Neural progenitor cell (in vitro differentiated cells): ENCODE data around the gene ALPK1. TPM values are rescaled to one million over a fixed set of nuclear protein-coding genes. Genes with fewer than 3 reads are reported as not detected.

Source experiments
- DNase-seq: peaks from one replicate; pipeline ENCODE4 v3.0.0-alpha.2; 2016; ENCODE audit warnings: low spot score
- H2AFZ ChIP-seq: fragments of 200-600 bp; sonication (generic); replicated peaks from 2 replicates; pipeline ENCODE4 v1.6.1; 2016; ENCODE audit warnings: antibody characterized with exemption
- H3F3A ChIP-seq: fragments of 200-600 bp; sonication (generic); 2 replicates; pipeline ENCODE4 v1.6.1; 2016; ENCODE audit warnings: antibody characterized with exemption, low read depth
- H3K27ac ChIP-seq: fragments of 200-600 bp; sonication (generic); 2 replicates; pipeline ENCODE4 v1.5.1; 2016; ENCODE audit warnings: mild to moderate bottlenecking
- H3K27me3 ChIP-seq: fragments of 200-600 bp; sonication (generic); 2 replicates; pipeline ENCODE4 v1.6.1; 2016; ENCODE audit warnings: mild to moderate bottlenecking, moderate library complexity
- H3K36me3 ChIP-seq: fragments of 200-600 bp; sonication (generic); 2 replicates; pipeline ENCODE4 v1.5.1; 2016
- H3K4me1 ChIP-seq: fragments of 200-600 bp; sonication (generic); 2 replicates; pipeline ENCODE4 v1.6.1; 2016; ENCODE audit warnings: mixed run types
- H3K4me2 ChIP-seq: fragments of 200-600 bp; sonication (generic); 2 replicates; pipeline ENCODE4 v1.6.1; 2016
- H3K4me3 ChIP-seq: fragments of 200-600 bp; sonication (generic); 2 replicates; pipeline ENCODE4 v1.5.1; 2016
- H3K79me2 ChIP-seq: fragments of 200-600 bp; sonication (generic); 2 replicates; pipeline ENCODE4 v1.6.1; 2016; ENCODE audit warnings: low read depth
- H3K9ac ChIP-seq: fragments of 200-600 bp; sonication (generic); 2 replicates; pipeline ENCODE4 v1.6.1; 2016
- H3K9me3 ChIP-seq: fragments of 200-600 bp; sonication (generic); 2 replicates; pipeline ENCODE4 v1.5.1; 2016; ENCODE audit warnings: low read depth
- H4K20me1 ChIP-seq: fragments of 200-600 bp; sonication (generic); 2 replicates; pipeline ENCODE4 v1.6.1; 2016; ENCODE audit warnings: low read depth
- H3K27ac Mint-ChIP-seq: 3 replicates; pipeline ENCODE4 v1.8.0; 2021; ENCODE audit warnings: mixed read lengths
- H3K27me3 Mint-ChIP-seq: 2 replicates; pipeline ENCODE4 v1.8.0; 2022; ENCODE audit warnings: low read depth, mild to moderate bottlenecking, inconsistent platforms, moderate library complexity, mixed read lengths; ENCODE audit not compliant: insufficient read depth
- H3K36me3 Mint-ChIP-seq: 3 replicates; pipeline ENCODE4 v1.8.0; 2021; ENCODE audit warnings: mixed read lengths
- H3K4me1 Mint-ChIP-seq: 3 replicates; pipeline ENCODE4 v1.8.0; 2021; ENCODE audit warnings: mixed read lengths
- H3K4me3 Mint-ChIP-seq: 3 replicates; pipeline ENCODE4 v1.8.0; 2021; ENCODE audit warnings: mild to moderate bottlenecking, moderate library complexity, mixed read lengths
- H3K9me3 Mint-ChIP-seq: 3 replicates; pipeline ENCODE4 v1.8.0; 2020; ENCODE audit warnings: mixed read lengths
- EZH2 ChIP-seq: fragments of 200-600 bp; sonication (generic); IDR thresholded peaks from 2 replicates; pipeline ENCODE4 v1.6.1; 2017; ENCODE audit warnings: antibody characterized with exemption, mild to moderate bottlenecking, moderate library complexity
- EZH2phosphoT487 ChIP-seq: fragments of 200-600 bp; sonication (generic); IDR thresholded peaks from 2 replicates; pipeline ENCODE4 v1.6.1; 2017; ENCODE audit warnings: antibody characterized with exemption
- total RNA-seq: library from RNA; depleted of rRNA; stranded (reverse); fragments of >200 nt; gene quantifications from 2 replicates; pipeline ENCODE4 v1.2.3, GENCODE V29; 2015; ENCODE audit warnings: low replicate concordance
- TF ChIP-seq, protein P1 (sequence below): fragments of 200-600 bp; sonication (generic); IDR thresholded peaks from 2 replicates; pipeline ENCODE4 v1.5.1; 2017; ENCODE audit warnings: antibody characterized with exemption, mild to moderate bottlenecking

ALPK1 gene
- total RNA-seq, 1 donor from 2014 or later: 0.41 TPM

DNA sequence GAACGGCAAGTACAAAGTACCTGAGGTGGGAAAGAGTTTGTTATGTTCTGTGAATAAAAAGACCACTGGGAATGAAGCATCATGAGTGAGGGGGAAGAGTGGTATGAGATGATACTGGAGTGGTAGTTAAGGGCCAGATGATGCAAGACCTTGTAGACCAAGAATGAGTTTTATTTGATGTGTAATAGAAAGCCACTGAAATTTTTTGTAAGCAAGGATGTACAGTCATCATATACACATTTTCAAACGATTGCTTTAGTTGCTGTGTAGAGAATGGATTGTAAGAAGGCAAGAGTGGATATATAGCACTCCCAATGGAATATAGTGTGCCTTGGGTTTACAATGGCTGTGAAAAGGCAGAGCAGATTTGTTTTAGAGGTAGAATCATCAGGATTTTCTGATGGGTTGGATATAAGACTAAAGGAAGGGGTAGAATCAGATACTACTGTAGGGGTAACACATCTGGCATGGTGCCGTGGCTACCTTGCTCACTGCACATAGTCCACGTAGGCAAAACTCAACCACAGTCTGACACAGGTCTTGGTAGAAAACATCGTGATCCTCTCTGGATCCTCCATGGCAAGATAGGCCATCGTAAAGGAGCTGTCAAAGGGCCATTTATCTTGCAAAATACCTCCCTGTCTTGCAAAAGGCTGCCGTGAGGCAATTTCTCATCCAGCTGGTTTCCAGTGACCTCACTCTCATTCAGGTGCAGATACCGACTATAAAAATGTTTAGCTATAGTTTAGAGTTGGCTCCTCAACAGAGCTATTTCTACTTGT lies 26.3 kb upstream of the ALPK1 start:
- Histone ChIP-seq H3F3A (peaks cover 6% of the 10 kb centered on the region), H2AFZ (no peak overlapping the region), H3K4me1 (no peaks in the 10 kb centered on the region), H3K27me3 (no peaks in the 10 kb centered on the region), H3K4me2 (no peak overlapping the region), H4K20me1 (no peaks in the 10 kb centered on the region), H3K36me3 (peaks cover 4% of the 10 kb centered on the region), H3K27ac (no peak overlapping the region), H3K9ac (no peak overlapping the region), H3K79me2 (no peaks in the 10 kb centered on the region), H3K4me3 (no peak overlapping the region), H3K9me3 (no peaks in the 10 kb centered on the region)
- no peak for TF ChIP-seq EZH2
- TF ChIP-seq EZH2phosphoT487: no peak
- TF ChIP-seq, protein P1, sequence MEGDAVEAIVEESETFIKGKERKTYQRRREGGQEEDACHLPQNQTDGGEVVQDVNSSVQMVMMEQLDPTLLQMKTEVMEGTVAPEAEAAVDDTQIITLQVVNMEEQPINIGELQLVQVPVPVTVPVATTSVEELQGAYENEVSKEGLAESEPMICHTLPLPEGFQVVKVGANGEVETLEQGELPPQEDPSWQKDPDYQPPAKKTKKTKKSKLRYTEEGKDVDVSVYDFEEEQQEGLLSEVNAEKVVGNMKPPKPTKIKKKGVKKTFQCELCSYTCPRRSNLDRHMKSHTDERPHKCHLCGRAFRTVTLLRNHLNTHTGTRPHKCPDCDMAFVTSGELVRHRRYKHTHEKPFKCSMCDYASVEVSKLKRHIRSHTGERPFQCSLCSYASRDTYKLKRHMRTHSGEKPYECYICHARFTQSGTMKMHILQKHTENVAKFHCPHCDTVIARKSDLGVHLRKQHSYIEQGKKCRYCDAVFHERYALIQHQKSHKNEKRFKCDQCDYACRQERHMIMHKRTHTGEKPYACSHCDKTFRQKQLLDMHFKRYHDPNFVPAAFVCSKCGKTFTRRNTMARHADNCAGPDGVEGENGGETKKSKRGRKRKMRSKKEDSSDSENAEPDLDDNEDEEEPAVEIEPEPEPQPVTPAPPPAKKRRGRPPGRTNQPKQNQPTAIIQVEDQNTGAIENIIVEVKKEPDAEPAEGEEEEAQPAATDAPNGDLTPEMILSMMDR: no peak
- no peak overlapping the region for H3K27ac Mint-ChIP-seq
- H3K4me1 Mint-ChIP-seq: no peaks in the 10 kb centered on the region
- no peaks in the 10 kb centered on the region for H3K27me3 Mint-ChIP-seq
- no peak for DNase-seq
- no peak overlapping the region for H3K4me3 Mint-ChIP-seq
- peaks cover 4% of the 10 kb centered on the region for H3K9me3 Mint-ChIP-seq
- H3K36me3 Mint-ChIP-seq: peaks cover 23% of the 10 kb centered on the region

DNA sequence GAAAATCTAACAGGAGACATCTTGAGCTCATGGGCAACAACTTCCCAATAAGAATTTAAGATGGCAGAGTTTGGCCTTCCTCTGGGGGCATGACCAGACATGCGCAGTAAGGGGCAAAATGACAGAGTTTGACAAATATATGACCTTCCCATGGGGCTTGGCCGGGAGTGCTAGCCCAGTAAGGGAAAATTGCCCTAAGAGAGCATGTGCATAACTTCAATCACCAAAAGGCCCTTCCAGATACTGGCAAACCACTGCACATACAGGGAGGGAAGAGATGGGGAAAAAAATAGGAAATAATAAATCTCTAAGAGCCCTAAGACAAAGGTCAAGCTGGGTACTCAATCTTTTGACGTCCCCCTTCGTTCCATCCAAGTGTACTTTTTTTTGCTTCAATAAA lies 24.9 kb upstream of the ALPK1 start:
- H3K27me3 ChIP-seq: no peaks in the 10 kb centered on the region
- Mint-ChIP-seq H3K4me3 (no peak overlapping the region), H3K4me1 (no peaks in the 10 kb centered on the region), H3K27me3 (no peaks in the 10 kb centered on the region), H3K9me3 (peaks cover 4% of the 10 kb centered on the region), H3K27ac (no peak overlapping the region), H3K36me3 (peaks cover 27% of the 10 kb centered on the region)
- no peaks in the 10 kb centered on the region for H3K4me1 ChIP-seq
- TF ChIP-seq, protein P1: no peak
- TF ChIP-seq EZH2 (no peak), EZH2phosphoT487 (no peak)
- H3F3A ChIP-seq: peaks cover 6% of the 10 kb centered on the region
- H2AFZ ChIP-seq: no peak overlapping the region
- H4K20me1 ChIP-seq: no peaks in the 10 kb centered on the region
- H3K9me3 ChIP-seq: no peaks in the 10 kb centered on the region
- H3K9ac ChIP-seq: no peak overlapping the region
- no peak for DNase-seq
- peaks cover 4% of the 10 kb centered on the region for H3K36me3 ChIP-seq
- H3K4me3 ChIP-seq: no peak overlapping the region
- no peak overlapping the region for H3K4me2 ChIP-seq
- H3K27ac ChIP-seq: no peak overlapping the region
- H3K79me2 ChIP-seq: no peaks in the 10 kb centered on the region

DNA sequence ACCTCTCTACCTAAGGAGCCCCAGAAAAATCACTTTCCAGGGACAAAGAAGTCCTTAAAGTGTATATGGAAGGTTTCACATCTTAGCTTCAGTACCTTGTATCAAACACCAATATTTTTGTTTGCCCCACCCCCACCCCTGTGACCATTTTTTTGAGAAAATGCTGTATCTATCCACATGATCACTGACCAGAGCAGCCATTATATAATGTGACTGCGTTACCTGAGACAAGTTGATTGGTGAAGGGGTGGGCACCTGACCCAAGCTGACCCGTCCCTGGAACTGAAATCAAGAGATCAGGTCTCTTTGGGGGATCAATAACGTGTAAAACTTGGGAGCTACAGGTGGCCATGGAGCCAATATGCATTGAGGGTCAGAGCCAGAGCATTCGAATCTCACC lies 22.2 kb upstream of the ALPK1 start:
- Histone ChIP-seq H3K36me3 (no peaks in the 10 kb centered on the region), H3F3A (peaks cover 6% of the 10 kb centered on the region), H3K4me2 (no peak overlapping the region), H3K27me3 (no peaks in the 10 kb centered on the region), H3K9me3 (no peaks in the 10 kb centered on the region), H2AFZ (no peak overlapping the region), H3K4me3 (no peak overlapping the region), H3K4me1 (no peaks in the 10 kb centered on the region), H4K20me1 (no peaks in the 10 kb centered on the region), H3K27ac (no peak overlapping the region), H3K79me2 (no peaks in the 10 kb centered on the region), H3K9ac (no peak overlapping the region)
- Mint-ChIP-seq H3K27ac (no peak overlapping the region), H3K36me3 (peaks cover 27% of the 10 kb centered on the region), H3K27me3 (no peaks in the 10 kb centered on the region), H3K9me3 (peaks cover 4% of the 10 kb centered on the region), H3K4me3 (no peak overlapping the region), H3K4me1 (no peaks in the 10 kb centered on the region)
- TF ChIP-seq EZH2: no peak
- TF ChIP-seq, protein P1: no peak
- no peak for TF ChIP-seq EZH2phosphoT487
- DNase-seq: no peak
